Ovary (tissue), 9 donors: Measurements from ENCODE around the gene DCAF6. TPM values are rescaled to one million over a fixed set of nuclear protein-coding genes. Genes with fewer than 3 reads are reported as not detected.
"Not testable (repeated sequence)": the region's sequence is repeated elsewhere in the genome, so short reads cannot be mapped to it uniquely, and the experiment has no call there.

Source experiments
- DNase-seq, 5 donors: peaks; one replicate each; pipeline ENCODE4 v3.0.0-alpha.2; 2019 to 2020
- H3K27ac ChIP-seq, 2 donors: fragments of 200-600 bp; one replicate each; pipeline versions ENCODE4 v1.5.1 to v1.8.0; 2019 to 2022
- H3K27me3 ChIP-seq: fragments of 200-600 bp; one replicate; pipeline ENCODE4 v1.8.0; 2022
- H3K36me3 ChIP-seq: fragments of 200-600 bp; sonication (generic); one replicate; pipeline ENCODE4 v1.5.1; 2019
- H3K4me1 ChIP-seq: one replicate; pipeline ENCODE4 v1.8.1; 2013; ENCODE audit warnings: mild to moderate bottlenecking, moderate library complexity; ENCODE audit not compliant: insufficient read depth
- H3K4me3 ChIP-seq: fragments of 200-600 bp; sonication (generic); one replicate; pipeline ENCODE4 v1.5.1; 2017
- H3K9me3 ChIP-seq, 2 donors: fragments of 200-600 bp in 1 of 2; sonication (generic) in 1 of 2; one replicate each; pipeline versions ENCODE4 v1.5.1 to v1.8.1; 2013 to 2019; ENCODE audit warnings: mild to moderate bottlenecking in 1 of 2, moderate library complexity in 1 of 2
- EP300 ChIP-seq: sonication (generic); formaldehyde crosslinking; IDR thresholded peaks from one replicate; pipeline ENCODE4 v1.6.1; 2017; ENCODE audit warnings: antibody characterized with exemption
- POLR2A ChIP-seq: fragments of 450-650 bp; IDR thresholded peaks from one replicate; pipeline ENCODE4 v1.6.1; 2017; ENCODE audit warnings: antibody characterized with exemption, mild to moderate bottlenecking, moderate library complexity
- WGBS, 3 donors: extraction: QIAGEN DNeasy Blood & Tissue Kit in 1 of 3; methylation state at CpG; one replicate each; pipeline versions ENCODE4 v1.1.5 to v1.1.7; 2013 to 2017; 5-methylcytosine and 5-hydroxymethylcytosine counted together
- intact Hi-C, 4 donors: fragments of 100-400 bp; cut with DNase I; formaldehyde crosslinking; loops; one replicate each; pipeline versions ENCODE4 v1.11.0 to v1.15.1; 2022 to 2023
- polyA plus RNA-seq, 2 donors: library from polyadenylated mRNA; stranded (reverse); fragments of 200-250 nt in 1 of 2; fragments of 350-450 nt in 1 of 2; fragmentation: Illumina TruSeq in 1 of 2; extraction: RNeasy Lipid Tissue Mini Kit (QIAGEN cat#74804) in 1 of 2; gene quantifications; one replicate each; pipeline ENCODE4 v1.2.3, GENCODE V29; 2013 to 2014
- total RNA-seq, 7 donors: library from RNA; depleted of rRNA in 2 of 7; stranded (reverse); fragments of >200 nt in 2 of 7; fragmentation: NEBNext Ultra II Directional in 3 of 7; extraction: Animal tissue kit (Norgen Biotek cat#: 25700) in 3 of 7; gene quantifications; one replicate each; pipeline versions ENCODE4 v1.1.0 to v1.2.4, GENCODE V29; 2016 to 2023
- TF ChIP-seq, protein P1 (sequence below), 3 donors: fragments of 450-650 bp in 2 of 3; fragments of 200-600 bp in 1 of 3; IDR thresholded peaks; one replicate each; pipeline versions ENCODE4 v1.5.1 to v1.8.0; 2016 to 2022; ENCODE audit warnings: antibody characterized with exemption in 3 of 3, mild to moderate bottlenecking in 1 of 3
- donor health status: DM: no; HTN: no; CAD: no; lungs with moderate emphysema.
- donor health status: DM: no; HTN: no; CAD: no.
- donor health status: Bipolar disorder and iron deficiency.
- donor health status: DM: yes; HTN: yes; CAD: no.
- donor health status: DM: no; HTN: no; CAD: no.
- donor health status: DM: yes; HTN: yes; CAD: no.

DCAF6 gene
- total and polyA plus RNA-seq, 9 donors: 32.1 to 65.9 (median 44.4) TPM

DNA sequence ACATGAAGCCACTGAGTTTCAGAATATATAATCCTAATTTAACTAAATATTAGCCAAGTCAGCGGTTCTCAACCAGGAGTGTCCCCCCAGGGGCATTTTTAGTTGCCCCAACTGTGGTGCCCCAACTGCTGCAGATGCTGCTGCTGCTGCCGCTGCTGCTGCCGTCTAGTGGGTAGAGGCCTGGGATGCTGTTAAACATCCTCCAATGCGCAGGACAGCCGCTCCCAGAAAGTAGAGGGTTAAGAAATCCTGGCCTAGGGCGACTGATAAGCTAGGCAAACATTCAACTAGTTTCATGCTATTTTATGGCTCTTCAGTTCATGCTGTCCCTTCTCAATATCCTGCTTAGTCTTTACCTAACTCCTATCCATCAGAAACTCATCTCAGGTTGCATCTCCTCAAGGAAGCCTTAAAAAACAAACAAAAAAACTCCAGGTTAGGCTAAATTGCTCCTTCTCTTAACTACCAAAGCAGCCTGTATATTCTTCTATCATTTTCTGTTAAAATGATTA lies 9.9 kb upstream of the DCAF6 start:
- Histone ChIP-seq H3K9me3 (no peaks in the 10 kb centered on the region), H3K4me3 (no peak overlapping the region), H3K4me1 (no peaks in the 10 kb centered on the region), H3K27ac (no peak overlapping the region), H3K27me3 (no peaks in the 10 kb centered on the region), H3K36me3 (no peaks in the 10 kb centered on the region)
- intact Hi-C loops: no loop called here
- DNase-seq: no peak
- WGBS, 3 donors: 75 to 81% (median 77%) methylated on average over 6 of the region's 6 CpGs
- no peak for TF ChIP-seq POLR2A
- no peak for TF ChIP-seq EP300
- TF ChIP-seq, protein P1, sequence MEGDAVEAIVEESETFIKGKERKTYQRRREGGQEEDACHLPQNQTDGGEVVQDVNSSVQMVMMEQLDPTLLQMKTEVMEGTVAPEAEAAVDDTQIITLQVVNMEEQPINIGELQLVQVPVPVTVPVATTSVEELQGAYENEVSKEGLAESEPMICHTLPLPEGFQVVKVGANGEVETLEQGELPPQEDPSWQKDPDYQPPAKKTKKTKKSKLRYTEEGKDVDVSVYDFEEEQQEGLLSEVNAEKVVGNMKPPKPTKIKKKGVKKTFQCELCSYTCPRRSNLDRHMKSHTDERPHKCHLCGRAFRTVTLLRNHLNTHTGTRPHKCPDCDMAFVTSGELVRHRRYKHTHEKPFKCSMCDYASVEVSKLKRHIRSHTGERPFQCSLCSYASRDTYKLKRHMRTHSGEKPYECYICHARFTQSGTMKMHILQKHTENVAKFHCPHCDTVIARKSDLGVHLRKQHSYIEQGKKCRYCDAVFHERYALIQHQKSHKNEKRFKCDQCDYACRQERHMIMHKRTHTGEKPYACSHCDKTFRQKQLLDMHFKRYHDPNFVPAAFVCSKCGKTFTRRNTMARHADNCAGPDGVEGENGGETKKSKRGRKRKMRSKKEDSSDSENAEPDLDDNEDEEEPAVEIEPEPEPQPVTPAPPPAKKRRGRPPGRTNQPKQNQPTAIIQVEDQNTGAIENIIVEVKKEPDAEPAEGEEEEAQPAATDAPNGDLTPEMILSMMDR (IDR thresholded peaks at IDR 0.05): no peak

DNA sequence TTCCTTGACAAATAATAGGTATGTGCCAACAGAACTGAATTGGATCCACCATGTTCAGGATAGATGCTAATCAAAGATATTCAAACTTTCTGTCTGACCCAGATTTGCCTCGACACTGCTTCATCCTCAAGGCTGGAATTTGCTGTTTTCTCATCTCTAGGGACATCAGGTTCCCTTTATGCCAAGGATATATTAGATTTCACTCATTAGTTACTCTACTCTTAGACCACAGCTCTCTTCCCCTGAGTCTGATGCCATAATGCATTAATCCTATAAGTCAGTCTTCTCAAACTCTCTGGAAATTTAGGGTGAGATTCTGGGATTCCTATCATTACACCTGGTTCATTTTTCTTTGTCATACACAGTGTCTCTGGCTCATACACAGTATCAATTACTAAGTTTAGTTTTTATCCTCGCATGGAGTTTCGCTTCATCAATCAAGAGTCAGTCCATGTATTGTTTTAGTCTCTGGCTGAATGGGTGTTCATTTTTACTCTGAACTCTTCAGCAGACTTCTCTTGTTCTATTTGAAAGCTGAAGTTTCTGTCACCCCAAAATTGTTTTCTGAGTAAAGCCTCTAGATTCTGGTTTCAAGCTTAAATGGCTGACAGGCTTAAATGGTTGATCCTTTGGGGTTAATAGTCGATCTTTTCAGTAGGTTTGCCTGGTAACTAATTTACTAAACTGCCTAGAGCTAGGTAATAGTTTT lies 9.3 kb upstream of the DCAF6 start:
- no peaks in the 10 kb centered on the region for H3K4me1 ChIP-seq
- no peaks in the 10 kb centered on the region for H3K27me3 ChIP-seq
- no peak for DNase-seq
- H3K27ac ChIP-seq: no peak overlapping the region
- H3K4me3 ChIP-seq: no peak overlapping the region
- H3K9me3 ChIP-seq: no peaks in the 10 kb centered on the region
- no peak for TF ChIP-seq EP300
- TF ChIP-seq, protein P1 (IDR thresholded peaks at IDR 0.05): no peak
- intact Hi-C loops: no loop called here
- WGBS, 3 donors: 80 to 87% (median 85%) methylated on average over 4 of the region's 4 CpGs
- no peaks in the 10 kb centered on the region for H3K36me3 ChIP-seq

GRCh38 chr1:167928457-167928852 lies 8.0 kb upstream of the DCAF6 start:
- no peaks in the 10 kb centered on the region for H3K27me3 ChIP-seq
- H3K4me3 ChIP-seq: no peak overlapping the region
- TF ChIP-seq POLR2A: no peak
- TF ChIP-seq, protein P1 (IDR thresholded peaks at IDR 0.05): no peak
- TF ChIP-seq EP300: no peak
- no peaks in the 10 kb centered on the region for H3K36me3 ChIP-seq
- H3K9me3 ChIP-seq: no peaks in the 10 kb centered on the region
- intact Hi-C loops: no loop called here
- no peak overlapping the region for H3K27ac ChIP-seq
- WGBS, 3 donors: 89 to 92% (median 90%) methylated on average over 2 of the region's 2 CpGs
- no peak for DNase-seq
- H3K4me1 ChIP-seq: no peaks in the 10 kb centered on the region

DNA sequence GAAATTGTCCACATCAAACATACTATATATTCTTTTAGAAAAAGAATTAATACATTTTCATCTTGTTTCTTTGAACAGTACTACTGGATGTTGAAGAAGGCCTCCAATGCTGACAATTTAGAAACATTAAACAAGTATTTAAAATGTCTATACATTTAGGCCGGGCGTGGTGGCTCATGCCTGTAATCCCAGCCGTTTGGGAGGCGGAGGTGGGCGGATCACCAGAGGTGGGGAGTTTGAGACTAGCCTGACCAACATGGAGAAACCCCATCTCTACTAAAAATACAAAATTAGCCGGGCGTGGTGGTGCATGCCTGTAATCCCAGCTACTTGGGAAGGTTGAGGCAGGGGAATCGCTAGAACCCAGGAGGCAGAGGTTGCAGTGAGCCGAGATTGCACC lies 7.6 kb upstream of the DCAF6 start:
- DNase-seq, H3K36me3 ChIP-seq, H3K27ac ChIP-seq, H3K27me3 ChIP-seq, H3K4me1 ChIP-seq, intact Hi-C loops, H3K4me3 ChIP-seq, H3K9me3 ChIP-seq: not testable (repeated sequence)
- WGBS, 3 donors: 94 to 96% (median 95%) methylated on average over 9 of the region's 9 CpGs

- intact Hi-C loops: no loop called here
- 76 to 82% (median 82%) methylated on average over 1 of the region's 1 CpG for WGBS, 3 donors
These were observed 6.8 kb upstream of the DCAF6 start for GRCh38 chr1:167929725-167930124.

More at GRCh38 chr1:167929725-167930124, 6.8 kb upstream of the DCAF6 start:
- Histone ChIP-seq H3K4me1 (no peaks in the 10 kb centered on the region), H3K9me3 (no peaks in the 10 kb centered on the region), H3K27me3 (no peaks in the 10 kb centered on the region), H3K4me3 (no peak overlapping the region), H3K36me3 (no peaks in the 10 kb centered on the region), H3K27ac (no peak overlapping the region)
- TF ChIP-seq, protein P1 (IDR thresholded peaks at IDR 0.05): no peak
- TF ChIP-seq POLR2A (no peak), EP300 (no peak)
- DNase-seq: no peak
